NCI-H774 (cell line): ENCODE data around the gene TMEM26.

Experiments used
- DNase-seq: peaks from one replicate; lab custom pipeline; 2025; lab: John Stamatoyannopoulos, UW

Gene TMEM26

DNA sequence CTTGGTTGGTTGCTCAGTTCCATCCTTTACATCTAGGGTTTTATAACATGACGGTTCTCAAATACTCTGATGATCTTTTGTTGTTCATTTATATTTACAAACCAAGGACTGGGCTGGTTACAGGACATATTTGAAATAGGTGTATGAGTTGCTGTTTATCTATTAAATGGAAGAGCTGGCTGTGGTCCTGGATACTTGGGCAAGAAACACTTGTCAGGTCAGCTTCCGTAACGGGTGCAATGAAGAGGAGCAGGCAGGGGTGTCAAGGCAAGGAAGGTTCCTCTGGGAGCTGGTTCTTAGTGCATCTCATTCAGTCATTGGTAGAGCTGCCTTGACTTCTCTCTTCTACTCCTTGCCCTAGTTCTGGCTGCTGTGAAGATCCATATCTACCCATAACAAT lies 4.8 kb upstream of the TMEM26 start:
- DNase-seq = no peak

- no peak for DNase-seq
Measured at GRCh38 chr10:61456095-61456789, 3.1 kb upstream of the TMEM26 start.

- no peak for DNase-seq
Measured at GRCh38 chr10:61455656-61456055, 2.5 kb upstream of the TMEM26 start.

DNA sequence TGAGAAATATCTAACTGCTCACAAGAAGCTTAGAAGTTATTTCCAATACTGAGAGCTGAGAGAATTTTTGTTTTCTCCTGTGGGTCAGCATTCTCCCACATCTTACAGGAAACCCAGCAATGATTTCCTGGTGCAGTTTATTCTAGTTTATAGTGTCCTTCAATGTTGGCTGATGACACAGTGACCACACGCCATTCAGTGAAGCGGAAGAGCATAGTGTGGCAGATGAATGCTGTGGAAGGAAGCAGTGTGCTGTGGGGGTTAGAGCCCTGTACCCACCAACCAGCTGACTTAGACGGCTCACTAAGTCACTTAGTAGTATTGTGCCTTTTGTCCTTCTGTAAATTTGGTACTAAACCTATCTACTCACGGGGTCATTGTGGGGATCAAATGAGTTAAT lies 1.4 kb upstream of the TMEM26 start:
- no peak for DNase-seq

DNA sequence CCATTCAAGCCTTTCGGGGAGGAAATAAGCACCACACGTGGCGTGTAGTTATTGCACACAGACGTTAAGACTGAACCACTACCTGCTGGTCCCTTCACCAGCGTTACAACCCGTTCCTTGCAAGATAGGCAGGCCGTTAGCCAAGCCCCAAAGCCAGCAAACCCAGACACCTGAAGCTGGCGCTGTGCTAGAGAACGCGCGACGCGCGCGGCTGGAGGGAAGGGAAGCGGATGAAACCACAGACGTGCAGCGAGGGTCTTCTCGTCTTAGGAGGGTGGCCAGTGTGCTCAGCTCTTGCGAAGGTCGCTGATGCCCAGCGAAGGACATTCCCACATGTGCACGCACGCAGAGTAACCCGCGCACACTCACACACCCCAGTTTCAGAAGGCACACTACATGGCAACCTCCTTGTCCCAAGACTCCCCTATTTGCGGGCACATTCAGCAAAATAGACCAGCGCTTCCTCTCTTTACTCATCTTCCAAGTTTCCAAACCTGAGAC lies 980 bp downstream of the TMEM26 start:
- no peak for DNase-seq

DNA sequence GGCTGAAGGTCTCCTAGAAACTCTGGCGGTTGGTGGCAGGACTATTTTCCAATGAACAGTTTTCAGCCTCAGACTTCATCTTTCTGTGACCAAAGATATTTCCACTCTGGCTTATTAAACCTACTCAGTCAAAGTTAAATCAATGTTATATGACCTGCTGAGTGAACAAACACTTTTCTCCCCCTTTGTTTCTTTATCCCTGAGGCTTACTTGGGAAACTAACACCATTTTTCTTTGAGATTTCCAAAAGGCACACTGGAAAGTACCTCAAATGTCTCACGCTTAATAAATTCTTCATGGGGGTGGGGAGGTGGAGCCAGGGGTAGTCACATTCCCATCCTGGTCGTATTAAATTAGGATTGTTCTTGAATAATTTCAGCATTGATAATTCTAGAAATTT lies 1.8 kb downstream of the TMEM26 start:
- DNase-seq = no peak

GRCh38 chr10:61448841-61449600 lies 4.2 kb downstream of the TMEM26 start:
- DNase-seq = no peak

- DNase-seq = no peak
Measured at GRCh38 chr10:61448091-61448490, 5.1 kb downstream of the TMEM26 start.

GRCh38 chr10:61439058-61439609 lies 14.0 kb downstream of the TMEM26 start:
- no peak for DNase-seq

DNA sequence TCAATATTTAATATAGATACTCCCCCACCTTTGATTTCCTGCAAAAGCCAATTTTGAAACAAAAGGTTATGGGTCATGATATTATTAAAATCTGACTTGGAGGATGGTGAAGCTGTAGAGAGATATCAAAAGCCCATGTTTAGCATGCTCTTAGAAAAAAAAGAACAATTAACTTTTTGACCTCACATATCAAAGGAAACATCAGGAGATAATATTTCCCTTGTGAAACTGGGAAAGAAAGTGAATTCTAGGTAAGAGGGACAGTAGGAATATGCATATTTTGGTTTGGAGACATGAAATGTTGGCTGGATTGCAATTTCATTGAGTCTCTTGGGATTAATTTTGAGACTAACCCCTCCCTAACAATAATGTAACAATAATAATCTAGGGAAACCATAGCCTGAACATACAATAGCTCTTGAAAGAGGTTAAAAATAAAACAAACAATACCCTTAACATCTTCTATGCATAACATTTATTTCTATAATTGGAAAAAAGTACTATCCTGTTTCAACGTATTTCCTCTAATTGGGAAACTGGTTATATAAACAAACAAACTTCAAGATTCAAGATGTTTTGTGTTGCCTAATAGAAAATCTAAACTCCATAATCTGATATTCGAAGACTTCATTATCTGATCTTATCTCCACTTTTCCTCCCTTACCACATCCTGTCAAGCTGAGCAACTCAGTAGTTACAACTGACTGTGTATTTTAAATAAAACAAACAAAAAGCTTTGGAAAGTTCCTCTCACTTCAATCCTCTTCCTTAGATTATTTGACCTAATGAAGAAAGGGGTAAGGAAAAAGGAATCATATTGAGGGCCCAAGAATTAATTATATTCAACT lies 14.8 kb downstream of the TMEM26 start:
- DNase-seq = no peak

GRCh38 chr10:61423178-61423577 lies 30.0 kb downstream of the TMEM26 start:
- no peak for DNase-seq

DNA sequence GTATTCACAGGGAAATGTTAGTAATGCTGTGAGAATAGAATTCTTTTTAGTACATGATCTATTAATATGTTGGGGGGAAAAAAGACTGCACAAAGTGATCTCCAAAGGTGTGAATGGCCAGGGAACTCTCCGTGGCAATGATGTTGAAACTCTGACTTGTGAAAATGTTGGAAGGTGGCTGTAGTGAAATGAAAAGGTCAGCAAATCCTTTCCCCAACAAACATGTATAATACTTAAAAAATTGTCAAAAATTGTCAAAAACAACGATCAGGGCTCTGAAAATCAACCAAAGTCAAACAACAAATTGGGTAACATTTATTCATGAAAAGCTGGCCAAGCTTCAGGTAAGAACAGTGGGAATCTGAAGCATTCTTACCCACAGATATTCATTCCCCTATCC lies 35.5 kb downstream of the TMEM26 start:
- DNase-seq = no peak

- DNase-seq = no peak
Measured at GRCh38 chr10:61415824-61416223, 37.4 kb downstream of the TMEM26 start.

GRCh38 chr10:61411706-61412105 lies 41.5 kb downstream of the TMEM26 start:
- DNase-seq = no peak

DNA sequence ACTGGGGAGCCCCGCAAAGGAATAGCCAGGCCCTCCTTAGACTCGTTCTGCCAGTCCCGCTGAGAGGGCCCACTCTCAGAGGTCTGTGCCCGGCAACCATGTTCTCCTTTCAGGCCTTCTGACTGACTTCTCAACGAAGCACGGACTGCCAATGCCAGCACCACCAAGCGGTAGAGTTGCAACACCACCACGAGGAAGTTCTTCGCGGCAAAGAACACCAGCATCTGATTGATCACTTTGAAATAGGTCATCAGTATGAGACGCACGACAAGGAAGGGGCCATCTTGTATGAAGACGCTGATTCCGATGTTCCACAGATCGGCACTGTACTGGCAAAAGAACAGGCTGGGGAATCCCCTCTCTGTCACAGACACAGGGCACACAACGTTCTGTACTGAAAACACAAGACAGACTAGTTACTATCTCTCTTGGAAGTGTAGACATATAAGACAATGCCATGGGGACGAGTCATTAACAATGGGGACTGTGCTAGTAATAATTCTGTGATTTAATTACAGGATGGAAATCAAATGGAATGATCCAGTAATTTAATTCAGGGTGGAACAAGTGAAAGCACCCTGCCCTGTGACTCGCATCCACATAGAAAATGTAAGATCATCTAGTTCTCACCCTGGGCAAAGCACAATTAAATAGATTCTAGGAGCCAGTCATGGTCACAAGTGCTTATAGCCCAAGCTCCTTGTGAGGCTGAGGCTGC lies 42.7 kb downstream of the TMEM26 start:
- no peak for DNase-seq

DNA sequence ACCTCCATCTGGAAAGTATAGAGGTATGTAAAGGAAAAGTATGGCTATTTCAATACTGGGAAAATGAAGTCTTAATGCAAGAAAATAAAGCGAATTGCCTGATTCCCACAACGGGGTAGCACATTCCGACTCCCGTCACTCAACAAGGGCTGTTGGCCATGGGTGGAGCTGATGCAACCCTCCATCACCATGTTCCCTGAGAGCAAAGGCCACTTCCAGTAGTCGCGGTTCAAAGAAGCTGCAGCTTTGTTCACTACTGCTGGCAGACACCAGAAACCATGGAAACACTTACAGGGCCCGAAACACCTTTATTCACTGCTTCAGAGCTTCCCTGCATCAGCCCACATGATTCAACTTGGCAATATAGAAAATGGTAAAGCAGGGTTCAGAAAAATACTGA lies 44.0 kb downstream of the TMEM26 start:
- no peak for DNase-seq

DNA sequence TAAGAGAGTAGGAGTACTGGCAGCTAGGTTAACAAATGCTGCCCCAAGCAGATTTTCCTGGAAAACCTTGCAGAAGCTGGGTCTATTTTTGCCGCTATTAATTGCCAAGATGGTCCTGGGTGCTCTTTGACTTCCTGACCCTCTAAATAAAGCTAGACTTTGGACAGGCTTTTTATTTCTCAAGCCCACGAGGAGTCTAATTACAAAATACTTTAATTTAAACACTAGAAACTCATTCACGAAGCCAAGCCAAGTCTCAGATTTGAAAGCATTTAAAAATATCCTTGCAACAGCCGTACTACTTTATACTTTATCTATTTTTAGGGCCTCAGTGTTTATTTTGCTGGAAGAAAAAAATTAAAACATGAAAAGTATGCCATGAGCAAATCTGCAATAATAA lies 45.1 kb downstream of the TMEM26 start:
- no peak for DNase-seq

DNA sequence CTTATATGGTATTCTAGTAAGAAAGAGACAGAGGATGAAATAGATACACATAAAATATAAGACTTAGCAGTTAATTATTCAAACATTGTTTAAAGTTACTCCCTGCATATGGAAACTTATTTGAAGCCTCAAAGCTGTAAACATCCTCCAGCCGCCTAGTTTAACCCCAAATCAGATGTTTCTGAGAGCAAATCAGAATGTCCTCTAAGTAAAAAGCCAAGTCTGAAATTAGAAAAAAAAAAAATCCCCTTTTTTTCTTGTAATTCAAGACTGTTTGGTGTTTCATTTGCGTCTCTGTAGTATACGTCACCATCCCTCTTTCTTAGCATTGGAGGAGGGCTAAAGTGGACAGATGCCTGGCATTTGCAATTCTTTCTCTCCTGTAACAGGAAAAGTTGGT lies 46.4 kb downstream of the TMEM26 start:
- DNase-seq = no peak

GRCh38 chr10:61406242-61406641 lies 46.9 kb downstream of the TMEM26 start:
- no peak for DNase-seq

GRCh38 chr10:61404751-61405150 lies 48.4 kb downstream of the TMEM26 start:
- no peak for DNase-seq

DNA sequence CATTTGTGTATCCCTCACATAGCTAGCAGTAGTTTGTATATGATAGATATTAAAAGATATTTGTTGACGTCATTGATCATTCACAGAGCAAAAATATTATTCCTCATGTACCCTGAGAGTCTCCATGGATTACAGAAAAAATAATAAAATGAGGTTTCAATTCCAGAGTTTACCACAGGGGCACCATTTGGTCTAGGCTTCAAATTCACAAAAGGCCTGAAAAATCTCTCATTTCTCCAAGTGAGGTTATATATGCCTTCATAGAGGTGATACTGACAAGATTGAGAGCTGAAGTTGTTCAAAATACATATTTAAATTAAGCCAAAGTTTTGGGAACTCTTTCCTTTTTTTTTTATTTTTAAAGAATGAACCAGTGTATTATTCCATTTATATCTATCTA lies 52.7 kb downstream of the TMEM26 start:
- no peak for DNase-seq

- no peak for DNase-seq
Measured at GRCh38 chr10:61399406-61399805, 53.8 kb downstream of the TMEM26 start.
